Gastroesophageal sphincter (tissue), 4 donors: ENCODE results near the gene PSMB7. TPM values are rescaled to one million over a fixed set of nuclear protein-coding genes. Genes with fewer than 3 reads are reported as not detected.

Experiments
- ATAC-seq: fragments of 150-250 bp; one replicate; pipeline ENCODE4 v1.9.1; 2016; ENCODE audit warnings: mild to moderate bottlenecking, moderate library complexity
- H3K27ac ChIP-seq, 4 donors: fragments of 200-600 bp; sonication (generic) in 3 of 4; 1 replicate in 3 of 4; 2 replicates in 1 of 4; pipeline ENCODE4 v1.5.1; 2016 to 2019
- H3K27me3 ChIP-seq: fragments of 200-600 bp; sonication (generic); one replicate; pipeline ENCODE4 v1.5.1; 2019
- H3K36me3 ChIP-seq, 2 donors: fragments of 200-600 bp; sonication (generic); one replicate each; pipeline ENCODE4 v1.5.1; 2019; ENCODE audit warnings: control low read depth in 1 of 2
- H3K4me1 ChIP-seq, 3 donors: fragments of 200-600 bp; sonication (generic); 1 replicate in 2 of 3; 2 replicates in 1 of 3; pipeline ENCODE4 v1.5.1; 2016 to 2019; ENCODE audit warnings: control low read depth in 2 of 3
- H3K4me3 ChIP-seq, 2 donors: fragments of 200-600 bp; sonication (generic); one replicate each; pipeline ENCODE4 v1.5.1; 2019; ENCODE audit warnings: mild to moderate bottlenecking in 1 of 2, moderate library complexity in 1 of 2
- H3K9me3 ChIP-seq, 3 donors: fragments of 200-600 bp; sonication (generic); one replicate each; pipeline ENCODE4 v1.5.1; 2017 to 2019; ENCODE audit warnings: control low read depth in 2 of 3
- EP300 ChIP-seq: sonication (generic); formaldehyde crosslinking; IDR thresholded peaks from one replicate; pipeline ENCODE4 v1.6.1; 2017; ENCODE audit warnings: antibody characterized with exemption, mild to moderate bottlenecking
- POLR2A ChIP-seq, 2 donors: fragments of 450-650 bp; IDR thresholded peaks; one replicate each; pipeline ENCODE4 v1.6.1; 2017; ENCODE audit warnings: antibody characterized with exemption in 2 of 2, mild to moderate bottlenecking in 2 of 2, moderate library complexity in 1 of 2
- POLR2AphosphoS5 ChIP-seq: sonication (generic); formaldehyde crosslinking; IDR thresholded peaks from one replicate; pipeline ENCODE4 v1.6.1; 2017; ENCODE audit warnings: antibody characterized with exemption
- WGBS, 2 donors: methylation state at CpG; one replicate each; pipeline ENCODE4 v1.1.5; 2018; ENCODE audit warnings: low coverage in 1 of 2; 5-methylcytosine and 5-hydroxymethylcytosine counted together
- total RNA-seq, 4 donors: library from RNA; depleted of rRNA; stranded (reverse); fragments of >200 nt; gene quantifications; one replicate each; pipeline ENCODE4 v1.1.0, GENCODE V29; 2016
- TF ChIP-seq, protein P1 (sequence below), 4 experiments: fragments of 200-600 bp in 2 of 4; fragments of 450-650 bp in 2 of 4; sonication (generic) in 1 of 4; IDR thresholded peaks; one replicate each; pipeline ENCODE4 v1.5.1; 2017 to 2019; ENCODE audit warnings: antibody characterized with exemption in 4 of 4, mild to moderate bottlenecking in 2 of 4, moderate library complexity in 2 of 4

PSMB7 gene
- total RNA-seq, 4 donors from 2014 or later: 116 to 152 (median 144) TPM

DNA sequence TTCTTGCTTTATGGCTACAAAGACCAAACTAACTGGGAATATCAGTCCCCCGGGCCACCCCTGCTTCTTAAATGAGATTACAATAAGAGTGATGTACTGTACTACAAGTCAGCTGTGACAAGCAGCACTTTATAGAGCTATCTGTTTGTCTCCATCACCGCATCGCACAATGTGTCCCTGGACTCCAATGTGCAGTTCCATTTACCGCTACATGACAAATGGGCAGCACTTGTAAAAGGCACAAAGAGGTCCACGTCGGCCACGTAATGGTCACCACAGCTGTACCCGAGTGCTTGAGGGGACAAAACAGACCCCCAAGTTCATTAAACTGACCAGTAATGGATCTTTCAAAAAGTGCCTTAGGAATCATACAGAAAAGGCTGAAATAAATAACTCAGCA is 54.1 kb downstream of the PSMB7 start:
- Histone ChIP-seq H3K9me3 (no peaks in the 10 kb centered on the region), H3K27me3 (no peaks in the 10 kb centered on the region), H3K4me1 (peaks cover 0 to 13% (median 0%) of the 10 kb centered on the region in 3 donors), H3K27ac (no peak overlapping the region), H3K36me3 (peaks cover 0 to 36% of the 10 kb centered on the region in 2 donors), H3K4me3 (no peak overlapping the region)
- WGBS, 2 donors: 73 to 89% methylated on average over 2 to 7 of the region's 8 CpGs
- ATAC-seq: no peak
- TF ChIP-seq EP300 (no peak), POLR2A (IDR thresholded peaks at IDR 0.05) (no peak), POLR2AphosphoS5 (no peak)
- TF ChIP-seq, protein P1, sequence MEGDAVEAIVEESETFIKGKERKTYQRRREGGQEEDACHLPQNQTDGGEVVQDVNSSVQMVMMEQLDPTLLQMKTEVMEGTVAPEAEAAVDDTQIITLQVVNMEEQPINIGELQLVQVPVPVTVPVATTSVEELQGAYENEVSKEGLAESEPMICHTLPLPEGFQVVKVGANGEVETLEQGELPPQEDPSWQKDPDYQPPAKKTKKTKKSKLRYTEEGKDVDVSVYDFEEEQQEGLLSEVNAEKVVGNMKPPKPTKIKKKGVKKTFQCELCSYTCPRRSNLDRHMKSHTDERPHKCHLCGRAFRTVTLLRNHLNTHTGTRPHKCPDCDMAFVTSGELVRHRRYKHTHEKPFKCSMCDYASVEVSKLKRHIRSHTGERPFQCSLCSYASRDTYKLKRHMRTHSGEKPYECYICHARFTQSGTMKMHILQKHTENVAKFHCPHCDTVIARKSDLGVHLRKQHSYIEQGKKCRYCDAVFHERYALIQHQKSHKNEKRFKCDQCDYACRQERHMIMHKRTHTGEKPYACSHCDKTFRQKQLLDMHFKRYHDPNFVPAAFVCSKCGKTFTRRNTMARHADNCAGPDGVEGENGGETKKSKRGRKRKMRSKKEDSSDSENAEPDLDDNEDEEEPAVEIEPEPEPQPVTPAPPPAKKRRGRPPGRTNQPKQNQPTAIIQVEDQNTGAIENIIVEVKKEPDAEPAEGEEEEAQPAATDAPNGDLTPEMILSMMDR (IDR thresholded peaks at IDR 0.05): no peak

DNA sequence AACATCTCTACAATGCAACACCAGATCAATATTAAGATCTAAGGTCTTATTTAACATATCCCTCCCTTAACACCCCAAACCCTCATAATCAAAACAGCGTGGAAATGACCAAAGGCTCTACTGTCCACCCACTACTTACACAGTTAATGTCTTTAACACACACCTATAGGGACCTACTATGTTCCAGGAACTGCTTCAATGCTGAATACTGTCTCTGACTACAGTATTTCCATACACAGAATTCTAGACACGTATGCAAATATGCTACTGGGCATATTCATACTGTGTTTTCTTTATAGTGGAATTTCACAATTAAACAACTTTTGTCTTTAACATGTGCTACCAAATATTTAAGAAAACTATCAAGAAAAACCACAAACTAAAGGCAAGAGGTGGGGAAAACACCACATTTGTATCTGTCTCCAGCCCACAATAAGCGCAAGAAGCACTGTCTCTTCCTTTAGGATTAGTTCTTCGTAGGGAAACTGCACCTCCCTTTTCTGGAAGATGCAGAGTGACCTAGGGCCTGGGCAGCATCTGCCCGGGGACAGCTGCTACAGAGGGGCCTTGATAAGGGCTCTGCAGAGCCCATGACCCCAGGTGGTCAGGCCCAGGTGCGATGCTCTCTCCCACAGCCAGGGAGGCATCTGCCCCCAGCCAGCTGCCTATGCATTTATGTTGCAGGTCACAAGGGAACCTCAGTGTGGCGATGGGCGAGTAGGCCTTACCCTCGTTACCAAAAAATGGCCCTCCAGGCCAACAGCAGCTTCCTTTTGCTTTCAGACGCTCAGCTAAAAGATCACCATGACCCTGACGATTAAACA is 55.2 kb downstream of the PSMB7 start:
- 71 to 84% methylated on average over 7 to 10 of the region's 11 CpGs for WGBS, 2 donors
- no peaks in the 10 kb centered on the region for H3K9me3 ChIP-seq
- no peaks in the 10 kb centered on the region for H3K27me3 ChIP-seq
- ATAC-seq: no peak
- peaks cover 0 to 46% of the 10 kb centered on the region in 2 donors for H3K36me3 ChIP-seq
- H3K4me1 ChIP-seq: peaks cover 0 to 17% (median 0%) of the 10 kb centered on the region in 3 donors
- H3K27ac ChIP-seq: no peak overlapping the region
- no peak for TF ChIP-seq POLR2A (IDR thresholded peaks at IDR 0.05)
- TF ChIP-seq, protein P1 (IDR thresholded peaks at IDR 0.05): no peak
- no peak for TF ChIP-seq POLR2AphosphoS5
- no peak for TF ChIP-seq EP300
- H3K4me3 ChIP-seq: no peak overlapping the region

DNA sequence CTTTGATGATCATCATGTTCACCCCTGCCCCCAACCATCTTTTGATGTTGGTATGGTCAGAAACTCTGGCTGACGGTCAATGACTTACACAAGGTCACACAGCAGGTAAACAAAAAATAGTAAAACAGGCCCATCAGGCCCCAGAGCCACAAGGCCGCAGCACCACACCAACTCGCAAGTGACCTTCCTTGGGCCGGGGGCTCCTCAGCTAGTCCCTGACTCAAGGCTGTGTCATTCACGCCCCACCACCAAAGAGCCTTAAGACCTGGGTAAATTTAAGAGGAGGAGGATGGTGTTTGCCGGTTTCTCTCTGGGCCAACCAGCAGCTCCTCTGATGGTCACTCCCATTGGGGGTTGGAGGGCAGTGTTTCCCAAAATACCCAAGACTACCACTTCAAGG is 55.8 kb downstream of the PSMB7 start:
- no peak overlapping the region for H3K27ac ChIP-seq
- no peak overlapping the region for H3K4me3 ChIP-seq
- 80 to 100% methylated on average over 1 to 2 of the region's 6 CpGs for WGBS, 2 donors
- no peaks in the 10 kb centered on the region for H3K27me3 ChIP-seq
- peaks cover 0 to 53% of the 10 kb centered on the region in 2 donors for H3K36me3 ChIP-seq
- no peak for ATAC-seq
- TF ChIP-seq POLR2AphosphoS5: no peak
- no peak for TF ChIP-seq POLR2A (IDR thresholded peaks at IDR 0.05)
- TF ChIP-seq, protein P1 (IDR thresholded peaks at IDR 0.05): no peak
- no peak for TF ChIP-seq EP300
- H3K9me3 ChIP-seq: no peaks in the 10 kb centered on the region
- H3K4me1 ChIP-seq: peaks cover 0 to 23% (median 0%) of the 10 kb centered on the region in 3 donors

DNA sequence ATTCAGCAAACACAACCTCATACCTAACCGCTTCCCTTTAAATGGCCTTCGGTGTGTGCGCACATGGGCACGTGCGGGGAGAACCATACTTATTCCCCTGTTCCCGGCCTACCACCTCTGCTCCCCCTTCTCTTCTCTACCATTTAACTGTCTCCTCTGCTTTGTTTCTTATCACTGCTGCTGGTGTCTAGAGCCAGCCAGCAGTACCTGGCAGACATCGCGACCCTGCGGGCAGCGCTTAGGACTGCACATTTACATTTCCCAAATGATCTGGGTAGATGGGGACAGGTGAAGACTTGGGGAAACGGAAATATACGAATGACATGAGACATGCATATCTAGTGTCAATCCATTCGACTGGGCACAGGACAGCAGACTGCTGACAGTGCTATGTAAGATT is 56.6 kb downstream of the PSMB7 start:
- Histone ChIP-seq H3K4me3 (no peak overlapping the region), H3K4me1 (peaks cover 0 to 29% (median 0%) of the 10 kb centered on the region in 3 donors), H3K27me3 (no peaks in the 10 kb centered on the region), H3K36me3 (peaks cover 0 to 53% of the 10 kb centered on the region in 2 donors), H3K27ac (no peak overlapping the region), H3K9me3 (no peaks in the 10 kb centered on the region)
- no peak for ATAC-seq
- 20 to 93% methylated on average over 1 to 9 of the region's 13 CpGs for WGBS, 2 donors
- TF ChIP-seq POLR2A (IDR thresholded peaks at IDR 0.05) (no peak), EP300 (no peak), POLR2AphosphoS5 (no peak)
- TF ChIP-seq, protein P1 (IDR thresholded peaks at IDR 0.05): no peak
